AG09309 (cell line): ENCODE measurements around the gene HRH4.
A peak's percentile ranks its signal among the peaks of the same experiment; 100 is the strongest.

ENCODE experiments used
- DNase-seq: peaks from one replicate; pipeline ENCODE4 v3.0.0-alpha.2; 2010; ENCODE audit warnings: low read depth
- H3K4me3 ChIP-seq: 2 replicates; pipeline ENCODE4 v1.5.1; 2011; ENCODE audit warnings: mild to moderate bottlenecking, low read depth, low read length, moderate library complexity; ENCODE audit not compliant: control insufficient read depth
- CTCF ChIP-seq: IDR thresholded peaks from 2 replicates; pipeline ENCODE4 v1.5.1; 2011; ENCODE audit warnings: mild to moderate bottlenecking, low read depth, low read length, inconsistent platforms; ENCODE audit not compliant: insufficient read depth, control insufficient read depth; ENCODE audit errors: missing control alignments

Gene HRH4

GRCh38 chr18:24436939-24437338 lies 23.5 kb upstream of the HRH4 start:
- TF ChIP-seq CTCF = no peak
- DNase-seq = no peak
- no peak overlapping the region for H3K4me3 ChIP-seq

DNA sequence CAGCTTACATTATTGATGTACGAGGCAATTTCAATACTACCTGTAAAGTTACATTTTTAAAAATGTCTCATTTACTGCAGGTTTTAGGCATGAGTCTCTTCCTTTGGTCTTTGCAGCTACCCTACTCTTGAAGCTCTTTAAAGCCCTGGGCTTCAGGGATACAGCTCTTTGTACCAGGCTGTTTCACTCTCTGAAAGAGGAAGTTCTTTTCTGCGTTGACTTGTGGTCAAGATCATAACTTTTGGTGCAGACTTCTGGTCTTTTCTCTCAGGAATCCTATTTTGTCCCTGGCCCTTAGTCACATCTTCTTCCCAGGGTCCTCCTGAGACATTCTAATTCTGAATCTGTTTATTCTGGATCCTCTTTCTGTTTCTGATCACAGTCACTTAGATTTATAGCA lies 16.6 kb upstream of the HRH4 start:
- TF ChIP-seq CTCF = no peak
- H3K4me3 ChIP-seq = no peak overlapping the region
- no peak for DNase-seq

DNA sequence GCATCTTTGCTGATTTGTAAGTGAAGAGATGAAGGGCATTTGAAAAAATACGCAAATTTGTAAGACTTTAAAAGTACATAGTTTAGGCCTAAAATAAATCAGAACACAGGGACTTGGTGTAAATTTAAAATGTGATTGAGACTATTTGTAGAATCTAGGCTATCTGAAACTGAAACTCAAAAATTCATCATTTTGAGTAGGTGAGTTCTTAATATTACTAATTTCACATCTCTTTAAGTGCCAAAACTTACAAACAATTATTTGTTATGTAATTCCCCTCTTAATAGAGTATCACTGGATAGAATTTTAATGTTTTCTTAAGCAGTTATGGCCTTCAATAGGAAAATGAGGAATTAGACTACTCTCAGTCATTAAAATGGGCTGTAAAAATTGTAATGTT lies 14.0 kb upstream of the HRH4 start:
- no peak for DNase-seq
- no peak overlapping the region for H3K4me3 ChIP-seq
- TF ChIP-seq CTCF = no peak

DNA sequence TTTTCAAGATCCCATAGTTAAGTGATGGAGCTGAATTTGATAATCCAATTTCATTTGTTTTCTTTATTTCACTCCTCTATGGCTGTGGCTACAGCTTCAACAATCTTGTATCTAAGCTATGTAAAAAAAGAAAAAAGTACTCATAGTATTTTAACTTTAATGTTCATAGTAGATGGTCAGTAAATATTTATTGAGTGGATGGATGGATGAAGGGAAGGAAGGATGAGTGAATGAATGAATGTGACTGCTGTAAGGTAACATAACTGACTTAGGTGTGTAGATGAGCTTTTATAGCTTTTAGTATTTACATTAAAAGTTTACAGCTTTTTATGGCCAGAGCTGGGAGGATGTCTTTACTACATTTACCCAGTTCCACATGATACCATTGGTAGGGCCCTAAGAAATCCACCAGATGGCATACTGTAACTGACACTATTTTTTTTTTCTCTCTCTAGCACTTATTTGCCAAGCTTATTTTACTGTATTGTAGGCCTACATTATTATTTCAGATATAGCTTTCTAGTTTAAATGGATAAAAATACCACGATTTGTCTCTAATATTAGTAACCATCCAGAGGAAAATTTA lies 13.4 kb upstream of the HRH4 start:
- no peak for DNase-seq
- TF ChIP-seq CTCF = peak; percentile 21

GRCh38 chr18:24447961-24448360 lies 12.5 kb upstream of the HRH4 start:
- no peak for TF ChIP-seq CTCF
- H3K4me3 ChIP-seq = no peak overlapping the region

More for the DNA sequence above, 13.4 kb upstream of the HRH4 start:
- H3K4me3 ChIP-seq = no peak overlapping the region

GRCh38 chr18:24456549-24456948 lies 3.9 kb upstream of the HRH4 start:
- DNase-seq = no peak
- no peak overlapping the region for H3K4me3 ChIP-seq
- no peak for TF ChIP-seq CTCF

More at GRCh38 chr18:24447961-24448360, 12.5 kb upstream of the HRH4 start:
- DNase-seq = no peak

- no peak for TF ChIP-seq CTCF
- no peak for DNase-seq
- H3K4me3 ChIP-seq = no peak overlapping the region
Measured at GRCh38 chr18:24459772-24460171, 665 bp upstream of the HRH4 start.
